Left ventricle myocardium inferior (tissue), 1 donor: Measurements from ENCODE around the gene TIGD7. TPM values are rescaled to one million over a fixed set of nuclear protein-coding genes. Genes with fewer than 3 reads are reported as not detected.

Experiments
- DNase-seq: peaks from one replicate; pipeline ENCODE4 v3.0.0-alpha.2; 2020
- H3K27ac ChIP-seq: fragments of 200-600 bp; replicated peaks from 2 replicates; pipeline ENCODE4 v1.8.0; 2021
- H3K27me3 ChIP-seq: fragments of 200-600 bp; 2 replicates; pipeline ENCODE4 v1.8.0; 2021; ENCODE audit warnings: low read depth
- H3K36me3 ChIP-seq: fragments of 200-600 bp; 2 replicates; pipeline ENCODE4 v1.8.0; 2021
- H3K4me1 ChIP-seq: fragments of 200-600 bp; 2 replicates; pipeline ENCODE4 v1.8.0; 2021
- H3K4me3 ChIP-seq: fragments of 200-600 bp; 2 replicates; pipeline ENCODE4 v1.8.0; 2021; ENCODE audit warnings: mild to moderate bottlenecking, moderate library complexity
- H3K9me3 ChIP-seq: fragments of 200-600 bp; replicated peaks from 2 replicates; pipeline ENCODE4 v1.8.0; 2021
- CTCF ChIP-seq: fragments of 200-600 bp; IDR thresholded peaks from 2 replicates; pipeline ENCODE4 v1.8.0; 2021; ENCODE audit warnings: antibody characterized with exemption, mild to moderate bottlenecking, borderline replicate concordance
- intact Hi-C: fragments of 100-400 bp; cut with micrococcal nuclease; formaldehyde crosslinking; loops from one replicate; pipeline ENCODE4 v1.11.0; 2022
- total RNA-seq: library from RNA; stranded (reverse); fragmentation: NEBNext Ultra II Directional; extraction: Animal tissue kit (Norgen Biotek cat#: 25700); gene quantifications from one replicate; pipeline ENCODE4 v1.2.1, GENCODE V29; 2021
- donor health status: DM: no; HTN: yes; CAD: no; lungs with severe emphysema.

TIGD7 gene
- total RNA-seq, 1 donor from 2014 or later, result 9.7 TPM

- intact Hi-C loops, result no loop called here
- Histone ChIP-seq H3K4me3 (no peak overlapping the region), H3K27me3 (no peaks in the 10 kb centered on the region), H3K36me3 (peaks cover 86% of the 10 kb centered on the region), H3K4me1 (peaks cover 31% of the 10 kb centered on the region), H3K27ac (no peak overlapping the region), H3K9me3 (peaks cover 100% of the 10 kb centered on the region)
- TF ChIP-seq CTCF, result no peak
- no peak for DNase-seq
Observed at GRCh38 chr16:3289998-3290673, 15.1 kb downstream of the TIGD7 start.

GRCh38 chr16:3285131-3285530, 20.1 kb downstream of the TIGD7 start:
- Histone ChIP-seq H3K27me3 (no peaks in the 10 kb centered on the region), H3K36me3 (peaks cover 53% of the 10 kb centered on the region), H3K27ac (no peak overlapping the region), H3K4me1 (peaks cover 48% of the 10 kb centered on the region), H3K4me3 (peak overlapping the region; percentile 93), H3K9me3 (peaks cover 54% of the 10 kb centered on the region)
- TF ChIP-seq CTCF, result no peak
- no peak for DNase-seq
- intact Hi-C loops, result no loop called here

- H3K4me1 ChIP-seq, result peaks cover 48% of the 10 kb centered on the region
- H3K4me3 ChIP-seq, result peak overlapping the region; percentile 93
- peaks cover 41% of the 10 kb centered on the region for H3K9me3 ChIP-seq
- no peak for TF ChIP-seq CTCF
- H3K27me3 ChIP-seq, result no peaks in the 10 kb centered on the region
- peaks cover 40% of the 10 kb centered on the region for H3K36me3 ChIP-seq
- peak; percentile 24 for DNase-seq
- H3K27ac ChIP-seq, result peak overlapping the region; percentile 100
- intact Hi-C loops, result no loop called here
Observed at GRCh38 chr16:3283543-3284447, 21.4 kb downstream of the TIGD7 start.

- TF ChIP-seq CTCF, result no peak
- Histone ChIP-seq H3K4me1 (peaks cover 48% of the 10 kb centered on the region), H3K27ac (peak within 1 kb of the TSS; percentile 100), H3K9me3 (peaks cover 32% of the 10 kb centered on the region), H3K36me3 (peaks cover 32% of the 10 kb centered on the region), H3K4me3 (peak within 1 kb of the TSS; percentile 93), H3K27me3 (no peaks in the 10 kb centered on the region)
- intact Hi-C loops, result no loop called here
- DNase-seq, result peak; percentile 96
Observed at GRCh38 chr16:3282730-3283542, 22.3 kb downstream of the TIGD7 start, which contains the start of gene ZNF263. ZNF263 (plus strand) TSS chr16:3283491; CDS start chr16:3283819, 328 bp downstream.

- intact Hi-C loops, result no loop called here
- Histone ChIP-seq H3K27ac (peak overlapping the region; percentile 100), H3K27me3 (no peaks in the 10 kb centered on the region), H3K36me3 (peaks cover 24% of the 10 kb centered on the region), H3K4me3 (peak overlapping the region; percentile 93), H3K4me1 (peaks cover 48% of the 10 kb centered on the region), H3K9me3 (peaks cover 25% of the 10 kb centered on the region)
- no peak for TF ChIP-seq CTCF
- DNase-seq, result no peak
Observed at GRCh38 chr16:3282103-3282729, 23.0 kb downstream of the TIGD7 start.
